OCI-LY7 (cell line): ENCODE data around the gene SEMG2. TPM values are rescaled to one million over a fixed set of nuclear protein-coding genes. Genes with fewer than 3 reads are reported as not detected.

Experiments
- BruUV-seq: library from RNA; stranded (reverse); fragments of 400-500 nt; replicated peaks from 2 replicates; lab custom pipeline; 2021; lab: Mats Ljungman, UMichigan
- CTCF ChIA-PET: fragments of 300-600 bp; sonication (Branson Sonifier 250); formaldehyde crosslinking; loops from one replicate; lab custom pipeline; 2022; ENCODE audit warnings: antibody characterized with exemption; ENCODE audit not compliant: unreplicated experiment; lab: Charles Lee
- POLR2A ChIA-PET: fragments of 300-600 bp; sonication (Branson Sonifier 250); formaldehyde crosslinking; loops from one replicate; lab custom pipeline; 2022; ENCODE audit warnings: antibody characterized with exemption; lab: Charles Lee
- DNase-seq: peaks from one replicate; pipeline ENCODE4 v3.0.0-alpha.2; 2015; ENCODE audit warnings: low spot score
- H2AFZ ChIP-seq: fragments of 200-600 bp; sonication (generic), shearing (Covaris generic); 2 replicates; pipeline ENCODE4 v1.6.1; 2014; ENCODE audit warnings: mild to moderate bottlenecking, antibody characterized with exemption, low read length, moderate library complexity
- H3K27ac ChIP-seq: fragments of 200-600 bp; sonication (generic); 2 replicates; pipeline ENCODE4 v1.5.1; 2014; ENCODE audit warnings: mixed run types, low read depth, mild to moderate bottlenecking, moderate library complexity, low read length, inconsistent platforms; ENCODE audit not compliant: poor library complexity, severe bottlenecking
- H3K36me3 ChIP-seq: fragments of 200-600 bp; sonication (generic); 2 replicates; pipeline ENCODE4 v1.6.1; 2014; ENCODE audit warnings: mild to moderate bottlenecking, antibody characterized with exemption, low read length, moderate library complexity, mixed read lengths; ENCODE audit not compliant: insufficient read depth
- H3K4me1 ChIP-seq: fragments of 200-600 bp; sonication (generic); 2 replicates; pipeline ENCODE4 v1.5.1; 2014; ENCODE audit warnings: mild to moderate bottlenecking, low read length; ENCODE audit not compliant: insufficient read depth, poor library complexity, severe bottlenecking
- H3K4me2 ChIP-seq: fragments of 200-600 bp; sonication (generic); 2 replicates; pipeline ENCODE4 v1.6.1; 2014; ENCODE audit warnings: mild to moderate bottlenecking, low read length
- H3K4me3 ChIP-seq: fragments of 200-600 bp; sonication (generic); 2 replicates; pipeline ENCODE4 v1.5.1; 2014; ENCODE audit warnings: mild to moderate bottlenecking, low read depth, low read length; ENCODE audit not compliant: poor library complexity, severe bottlenecking
- H3K79me2 ChIP-seq: fragments of 200-600 bp; sonication (generic); 2 replicates; pipeline ENCODE4 v1.6.1; 2016; ENCODE audit warnings: low read depth, mild to moderate bottlenecking, low read length, moderate library complexity, mixed read lengths; ENCODE audit not compliant: insufficient read depth
- H3K9me2 ChIP-seq: fragments of 200-600 bp; sonication (generic); 2 replicates; pipeline ENCODE4 v1.6.1; 2016; ENCODE audit warnings: mild to moderate bottlenecking, low read length, mixed read lengths; ENCODE audit not compliant: insufficient read depth
- H3K9me3 ChIP-seq: fragments of 200-600 bp; sonication (generic); 2 replicates; pipeline ENCODE4 v1.6.1; 2014; ENCODE audit warnings: mild to moderate bottlenecking, mixed run types, low read length, mixed read lengths
- H4K20me1 ChIP-seq: fragments of 200-600 bp; sonication (generic); 2 replicates; pipeline ENCODE4 v1.6.1; 2014; ENCODE audit warnings: mild to moderate bottlenecking, antibody characterized with exemption, low read length, moderate library complexity, mixed read lengths; ENCODE audit not compliant: insufficient read depth
- EZH2phosphoT487 ChIP-seq: fragments of 200-600 bp; sonication (generic); IDR thresholded peaks from 2 replicates; pipeline ENCODE4 v1.6.1; 2018; ENCODE audit warnings: low read depth, borderline replicate concordance, mild to moderate bottlenecking, mixed run types, antibody characterized with exemption, low read length, moderate library complexity, mixed read lengths
- intact Hi-C: fragments of 100-400 bp; cut with micrococcal nuclease; formaldehyde crosslinking; loops from one replicate; pipeline ENCODE4 v1.10.0; 2022; ENCODE audit not compliant: unreplicated experiment
- total RNA-seq, 2 experiments: library from RNA; depleted of rRNA in 1 of 2; stranded (reverse); fragments of >200 nt in 1 of 2; shearing (Covaris generic) in 1 of 2; gene quantifications; 2 replicates each; pipeline ENCODE4 v1.2.3, GENCODE V29; 2014 to 2022
- TF ChIP-seq, protein P1 (sequence below): fragments of 200-600 bp; sonication (generic); conservative IDR thresholded peaks from 2 replicates; pipeline ENCODE4 v1.5.1; 2014; ENCODE audit warnings: mild to moderate bottlenecking, antibody characterized with exemption, low read length, moderate library complexity, mixed read lengths

Gene SEMG2
- total RNA-seq, 2 experiments from 2014 or later: not detected

DNA sequence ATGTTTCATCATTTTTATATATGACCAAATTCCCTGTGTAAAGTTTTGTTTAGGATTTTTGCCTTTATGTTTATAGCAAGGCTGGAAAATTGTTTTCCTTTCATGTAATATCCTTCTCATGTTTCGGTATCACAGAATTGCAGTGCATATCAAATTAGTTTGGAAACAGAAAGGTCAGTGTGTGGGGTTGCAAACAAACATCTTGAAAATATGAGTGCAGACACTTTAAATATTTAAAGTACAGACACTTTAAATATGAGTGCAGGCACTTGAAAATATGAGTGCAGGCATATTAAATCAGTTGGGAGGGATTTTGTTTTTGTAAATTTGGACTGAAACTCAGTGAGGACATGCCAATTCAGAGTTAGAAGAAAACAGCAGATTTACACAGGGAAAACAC, 26.7 kb downstream of the SEMG2 start:
- intact Hi-C loops: no loop called here
- POLR2A ChIA-PET: no interaction called here
- DNase-seq: no peak
- H4K20me1 ChIP-seq: no peaks in the 10 kb centered on the region
- no peak overlapping the region for H3K27ac ChIP-seq
- no peak overlapping the region for H2AFZ ChIP-seq
- H3K36me3 ChIP-seq: no peaks in the 10 kb centered on the region
- no peaks in the 10 kb centered on the region for H3K4me1 ChIP-seq
- BruUV-seq: no TSS peak
- H3K4me2 ChIP-seq: no peak overlapping the region
- H3K9me2 ChIP-seq: no peaks in the 10 kb centered on the region
- no peaks in the 10 kb centered on the region for H3K9me3 ChIP-seq
- CTCF ChIA-PET: no interaction called here
- TF ChIP-seq EZH2phosphoT487: no peak
- TF ChIP-seq, protein P1, sequence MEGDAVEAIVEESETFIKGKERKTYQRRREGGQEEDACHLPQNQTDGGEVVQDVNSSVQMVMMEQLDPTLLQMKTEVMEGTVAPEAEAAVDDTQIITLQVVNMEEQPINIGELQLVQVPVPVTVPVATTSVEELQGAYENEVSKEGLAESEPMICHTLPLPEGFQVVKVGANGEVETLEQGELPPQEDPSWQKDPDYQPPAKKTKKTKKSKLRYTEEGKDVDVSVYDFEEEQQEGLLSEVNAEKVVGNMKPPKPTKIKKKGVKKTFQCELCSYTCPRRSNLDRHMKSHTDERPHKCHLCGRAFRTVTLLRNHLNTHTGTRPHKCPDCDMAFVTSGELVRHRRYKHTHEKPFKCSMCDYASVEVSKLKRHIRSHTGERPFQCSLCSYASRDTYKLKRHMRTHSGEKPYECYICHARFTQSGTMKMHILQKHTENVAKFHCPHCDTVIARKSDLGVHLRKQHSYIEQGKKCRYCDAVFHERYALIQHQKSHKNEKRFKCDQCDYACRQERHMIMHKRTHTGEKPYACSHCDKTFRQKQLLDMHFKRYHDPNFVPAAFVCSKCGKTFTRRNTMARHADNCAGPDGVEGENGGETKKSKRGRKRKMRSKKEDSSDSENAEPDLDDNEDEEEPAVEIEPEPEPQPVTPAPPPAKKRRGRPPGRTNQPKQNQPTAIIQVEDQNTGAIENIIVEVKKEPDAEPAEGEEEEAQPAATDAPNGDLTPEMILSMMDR: no peak
- no peaks in the 10 kb centered on the region for H3K79me2 ChIP-seq
- no peak overlapping the region for H3K4me3 ChIP-seq

DNA sequence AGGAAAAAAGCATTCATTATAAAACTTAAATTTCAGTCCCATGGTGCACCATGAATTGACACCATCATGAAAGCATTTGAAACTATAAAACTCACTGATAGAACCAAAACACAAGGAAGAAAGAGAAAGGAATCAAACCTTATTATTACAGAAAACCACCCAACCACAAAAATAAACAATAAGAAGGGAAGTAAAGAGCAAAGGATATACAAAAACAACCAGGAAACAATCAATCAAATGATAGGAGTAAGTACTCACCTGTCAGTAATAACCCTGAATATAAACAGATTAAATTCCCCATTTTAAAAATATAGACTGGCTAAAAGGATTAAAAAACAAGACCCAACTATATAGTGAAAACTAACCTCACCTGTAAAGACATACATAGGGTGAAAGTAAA, 27.4 kb downstream of the SEMG2 start:
- no peak for TF ChIP-seq EZH2phosphoT487
- TF ChIP-seq, protein P1: no peak
- ChIA-PET POLR2A (interaction anchor here (0.6 kb wide), 1 partner anchor 426 kb away, joined by 3 read pairs; no protein-coding TSS in a partner anchor), CTCF (no interaction called here)
- no peak overlapping the region for H2AFZ ChIP-seq
- intact Hi-C loops: no loop called here
- DNase-seq: no peak
- H3K4me1 ChIP-seq: no peaks in the 10 kb centered on the region
- no peak overlapping the region for H3K27ac ChIP-seq
- no peaks in the 10 kb centered on the region for H3K9me3 ChIP-seq
- no peak overlapping the region for H3K4me3 ChIP-seq
- H3K4me2 ChIP-seq: no peak overlapping the region
- H3K79me2 ChIP-seq: no peaks in the 10 kb centered on the region
- H4K20me1 ChIP-seq: no peaks in the 10 kb centered on the region
- H3K9me2 ChIP-seq: no peaks in the 10 kb centered on the region
- H3K36me3 ChIP-seq: no peaks in the 10 kb centered on the region
- BruUV-seq: no TSS peak

DNA sequence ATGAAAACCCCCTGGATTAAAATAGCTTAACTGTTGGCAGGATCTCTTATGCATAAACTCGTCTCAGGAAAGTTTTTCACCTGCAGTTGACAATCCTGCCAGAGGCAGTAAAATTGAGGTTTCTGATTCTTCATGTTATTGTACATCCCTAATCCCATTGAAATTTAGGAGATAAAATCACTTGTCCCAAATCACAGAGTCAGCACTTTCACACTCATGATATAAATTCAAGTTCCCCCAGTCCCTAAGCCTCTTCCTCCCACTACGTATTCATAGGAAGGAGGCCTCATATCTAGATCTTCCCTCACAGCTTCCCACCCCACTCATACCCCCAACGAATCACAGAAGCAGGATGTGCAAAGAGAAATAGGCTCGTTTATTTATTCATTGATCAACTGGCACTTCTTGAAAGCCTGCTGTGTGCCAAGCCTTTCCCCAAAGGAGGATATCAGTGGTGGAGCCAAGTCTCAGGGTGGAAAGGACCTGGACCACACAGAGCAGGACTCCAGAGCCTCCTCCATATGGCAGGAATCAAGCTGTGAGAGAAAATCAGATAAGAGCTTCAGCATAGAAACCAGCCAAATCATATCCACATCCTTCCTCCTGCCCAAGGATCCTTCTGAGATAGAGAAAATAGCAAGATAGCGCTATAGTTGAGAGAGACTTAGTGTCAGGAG, 30.8 kb downstream of the SEMG2 start:
- BruUV-seq: no TSS peak
- CTCF ChIA-PET: no interaction called here
- no peak for DNase-seq
- no peak overlapping the region for H3K4me3 ChIP-seq
- no peaks in the 10 kb centered on the region for H4K20me1 ChIP-seq
- POLR2A ChIA-PET: no interaction called here
- H3K27ac ChIP-seq: no peak overlapping the region
- no peak for TF ChIP-seq EZH2phosphoT487
- no peaks in the 10 kb centered on the region for H3K79me2 ChIP-seq
- intact Hi-C loops: no loop called here
- no peaks in the 10 kb centered on the region for H3K9me3 ChIP-seq
- H3K36me3 ChIP-seq: no peaks in the 10 kb centered on the region
- no peak overlapping the region for H2AFZ ChIP-seq
- H3K4me2 ChIP-seq: no peak overlapping the region
- no peaks in the 10 kb centered on the region for H3K9me2 ChIP-seq
- no peaks in the 10 kb centered on the region for H3K4me1 ChIP-seq
